DMS 273 (cell line): ENCODE measurements around the gene SRSF4.
"Not testable (repeated sequence)": the region's sequence is repeated elsewhere in the genome, so short reads cannot be mapped to it uniquely, and the experiment has no call there.

Experiments used
- DNase-seq: peaks from one replicate; lab custom pipeline; 2025; ENCODE audit not compliant: unreplicated experiment; lab: John Stamatoyannopoulos, UW

SRSF4 gene

GRCh38 chr1:29166291-29166878 lies 15.3 kb downstream of the SRSF4 start:
- no peak for DNase-seq

GRCh38 chr1:29164588-29164987 lies 17.1 kb downstream of the SRSF4 start:
- no peak for DNase-seq

GRCh38 chr1:29162476-29163138 lies 19.1 kb downstream of the SRSF4 start:
- no peak for DNase-seq

GRCh38 chr1:29162025-29162424 lies 19.7 kb downstream of the SRSF4 start:
- no peak for DNase-seq

GRCh38 chr1:29159773-29160172 lies 21.9 kb downstream of the SRSF4 start:
- no peak for DNase-seq

GRCh38 chr1:29157269-29157601 lies 24.5 kb downstream of the SRSF4 start:
- no peak for DNase-seq

- DNase-seq, result no peak
These were observed 25.0 kb downstream of the SRSF4 start for GRCh38 chr1:29156543-29157268.

GRCh38 chr1:29152046-29152805 lies 29.5 kb downstream of the SRSF4 start:
- no peak for DNase-seq

- not testable (repeated sequence) for DNase-seq
These were observed 31.4 kb downstream of the SRSF4 start for GRCh38 chr1:29150346-29150745.

GRCh38 chr1:29148656-29149491 lies 32.8 kb downstream of the SRSF4 start:
- DNase-seq, result no peak

- DNase-seq, result no peak
These were observed 35.8 kb downstream of the SRSF4 start for GRCh38 chr1:29145739-29146437.

- DNase-seq, result no peak
These were observed 37.5 kb downstream of the SRSF4 start for GRCh38 chr1:29144178-29144577.

- DNase-seq, result no peak
These were observed 39.0 kb downstream of the SRSF4 start for GRCh38 chr1:29142714-29143113.

- DNase-seq, result peak; percentile 65
These were observed 45.2 kb downstream of the SRSF4 start for GRCh38 chr1:29136391-29136915.

- DNase-seq, result peak; percentile 61
These were observed 47.0 kb downstream of the SRSF4 start for GRCh38 chr1:29134695-29135028.

- DNase-seq, result peak; percentile 61
These were observed 47.6 kb downstream of the SRSF4 start for GRCh38 chr1:29133861-29134694.

- DNase-seq, result not testable (repeated sequence)
These were observed 50.6 kb downstream of the SRSF4 start for GRCh38 chr1:29131056-29131455.

- DNase-seq, result no peak
These were observed 51.8 kb downstream of the SRSF4 start for GRCh38 chr1:29129916-29130315.

GRCh38 chr1:29128739-29129138 lies 53.0 kb downstream of the SRSF4 start:
- DNase-seq, result no peak
